Panc1 (cell line): ENCODE measurements around the gene IL17RB. TPM values are rescaled to one million over a fixed set of nuclear protein-coding genes. Genes with fewer than 3 reads are reported as not detected.

Experiments
- ATAC-seq: fragments of 200-7000 bp; cut with Tn5 transposase; 2 replicates; pipeline ENCODE4 v1.9.1; 2020; ENCODE audit warnings: mild to moderate bottlenecking, moderate library complexity
- BruUV-seq: library from RNA; stranded (reverse); fragments of 400-500 nt; replicated peaks from 2 replicates; lab custom pipeline; 2021; lab: Mats Ljungman, UMichigan
- CTCF ChIA-PET: fragments of 300-600 bp; sonication (Branson Sonifier 250); formaldehyde crosslinking; loops from one replicate; lab custom pipeline; 2022; ENCODE audit warnings: antibody characterized with exemption; lab: Charles Lee
- POLR2A ChIA-PET: fragments of 300-600 bp; sonication (Branson Sonifier 250); formaldehyde crosslinking; loops from one replicate; lab custom pipeline; 2022; ENCODE audit warnings: antibody characterized with exemption; lab: Charles Lee
- DNase-seq: peaks from one replicate; pipeline ENCODE4 v3.0.0-alpha.2; 2010; ENCODE audit warnings: low read depth, low spot score
- H3K27ac ChIP-seq: 2 replicates; pipeline ENCODE4 v1.5.1; 2011; ENCODE audit warnings: mild to moderate bottlenecking, low read length, inconsistent platforms
- H3K27me3 ChIP-seq: fragments of 200-500 bp; sonication (Bioruptor generic); 2 replicates; pipeline ENCODE4 v1.6.0; 2014; ENCODE audit warnings: low read length, inconsistent platforms; ENCODE audit not compliant: control insufficient read depth, insufficient read depth
- H3K36me3 ChIP-seq: fragments of 200-500 bp; sonication (Bioruptor generic); 2 replicates; pipeline ENCODE4 v1.5.1; 2014; ENCODE audit warnings: inconsistent platforms, mild to moderate bottlenecking, low read length, moderate library complexity; ENCODE audit not compliant: control insufficient read depth, insufficient read depth
- H3K4me1 ChIP-seq: 2 replicates; pipeline ENCODE4 v1.5.1; 2011; ENCODE audit warnings: inconsistent platforms, mild to moderate bottlenecking, low read length, moderate library complexity; ENCODE audit not compliant: control insufficient read depth, insufficient read depth
- H3K4me3 ChIP-seq, 2 experiments: 2 replicates each; pipeline ENCODE4 v1.5.1; 2011 to 2012; ENCODE audit warnings: low read depth in 2 of 2, low read length in 2 of 2, mild to moderate bottlenecking in 2 of 2, inconsistent platforms in 1 of 2, moderate library complexity in 1 of 2
- H3K9me3 ChIP-seq: fragments of 200-500 bp; sonication (Bioruptor generic); 2 replicates; pipeline ENCODE4 v1.5.1; 2014; ENCODE audit warnings: low read depth, mild to moderate bottlenecking, inconsistent platforms, low read length, moderate library complexity; ENCODE audit not compliant: control insufficient read depth, insufficient read depth
- POLR2AphosphoS5 ChIP-seq: IDR thresholded peaks from 2 replicates; pipeline ENCODE4 v1.6.1; 2012; ENCODE audit warnings: mild to moderate bottlenecking, low read depth, low read length, moderate library complexity
- SIN3A ChIP-seq: IDR thresholded peaks from 2 replicates; pipeline ENCODE4 v1.6.1; 2012; ENCODE audit warnings: low read depth, mild to moderate bottlenecking, low read length, moderate library complexity, borderline replicate concordance; ENCODE audit not compliant: insufficient read depth
- TCF7L2 ChIP-seq: IDR thresholded peaks from 2 replicates; pipeline ENCODE4 v1.6.1; 2011; ENCODE audit warnings: mild to moderate bottlenecking, low read depth, low read length, inconsistent platforms
- in situ Hi-C: cut with HindIII; loops from 2 replicates; pipeline ENCODE4 v1.10.0; 2016; ENCODE audit warnings: low sequenced_read_pairs, low pct_unique_long_range_greater_than_20kb
- intact Hi-C: fragments of 100-400 bp; cut with micrococcal nuclease; formaldehyde crosslinking; loops from one replicate; pipeline ENCODE4 v1.10.0; 2022; ENCODE audit not compliant: unreplicated experiment
- total RNA-seq: library from RNA; stranded (reverse); gene quantifications from one replicate; pipeline ENCODE4 v1.2.1, GENCODE V29; 2021; ENCODE audit not compliant: unreplicated experiment
- TF ChIP-seq, protein P1 (sequence below): fragments of 450-650 bp; IDR thresholded peaks from 2 replicates; pipeline ENCODE4 v1.5.1; 2017; ENCODE audit warnings: mild to moderate bottlenecking
- TF ChIP-seq, protein P2 (sequence below), 2 experiments: IDR thresholded peaks; 2 replicates each; pipeline ENCODE4 v1.6.1; 2011 to 2012; ENCODE audit warnings: low read depth in 2 of 2, control low read depth in 1 of 2, low read length in 1 of 2, mild to moderate bottlenecking in 1 of 2, moderate library complexity in 1 of 2; ENCODE audit not compliant: insufficient read depth in 1 of 2

Gene IL17RB
- total RNA-seq, 1 experiment from 2014 or later: 15.9 TPM

DNA sequence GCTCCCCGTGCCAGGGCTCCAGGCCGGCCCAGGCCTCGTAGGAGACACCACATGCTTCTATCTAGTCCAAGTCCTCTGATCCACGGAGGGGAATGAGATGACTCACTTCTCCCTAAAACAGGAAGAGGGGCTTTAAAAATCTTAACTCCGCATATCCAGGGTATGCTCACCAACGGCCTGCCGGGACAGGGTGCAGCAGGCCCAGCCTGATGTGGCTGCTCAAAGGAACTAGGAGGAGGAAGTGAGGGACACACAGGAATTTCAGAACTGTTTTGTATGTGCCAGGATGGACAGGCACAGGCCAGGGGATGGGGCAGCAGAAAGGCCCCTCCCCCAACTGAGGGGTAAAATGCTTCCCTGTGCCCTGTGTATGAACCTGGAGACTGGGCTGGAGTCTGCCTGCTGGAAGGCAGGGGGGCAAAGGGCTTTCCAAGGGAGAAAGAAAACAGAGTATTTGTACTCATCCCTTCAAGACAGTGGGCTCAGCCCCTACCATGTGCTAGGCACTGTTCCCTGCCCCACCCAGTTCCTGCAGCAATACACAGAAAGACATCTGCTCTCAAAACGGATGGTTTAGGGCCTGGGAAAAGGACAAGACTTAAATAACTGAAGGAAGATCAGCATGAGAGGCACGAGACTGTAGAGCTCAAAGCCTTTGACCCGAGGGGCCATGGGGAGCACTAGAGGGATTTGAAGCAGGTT lies 22.3 kb upstream of the IL17RB start:
- H3K4me1 ChIP-seq: no peaks in the 10 kb centered on the region
- DNase-seq (no peak), ATAC-seq (peak; percentile 19; the same call in 1 of the 2 replicates)
- BruUV-seq: no TSS peak
- no peaks in the 10 kb centered on the region for H3K27me3 ChIP-seq
- no peak overlapping the region for H3K4me3 ChIP-seq
- ChIA-PET POLR2A (no interaction called here), CTCF (no interaction called here)
- in situ Hi-C loops: no loop called here
- no peaks in the 10 kb centered on the region for H3K36me3 ChIP-seq
- H3K9me3 ChIP-seq: no peaks in the 10 kb centered on the region
- intact Hi-C loops: no loop called here
- H3K27ac ChIP-seq: no peak overlapping the region
- no peak for TF ChIP-seq SIN3A
- TF ChIP-seq TCF7L2: no peak
- TF ChIP-seq, protein P1, sequence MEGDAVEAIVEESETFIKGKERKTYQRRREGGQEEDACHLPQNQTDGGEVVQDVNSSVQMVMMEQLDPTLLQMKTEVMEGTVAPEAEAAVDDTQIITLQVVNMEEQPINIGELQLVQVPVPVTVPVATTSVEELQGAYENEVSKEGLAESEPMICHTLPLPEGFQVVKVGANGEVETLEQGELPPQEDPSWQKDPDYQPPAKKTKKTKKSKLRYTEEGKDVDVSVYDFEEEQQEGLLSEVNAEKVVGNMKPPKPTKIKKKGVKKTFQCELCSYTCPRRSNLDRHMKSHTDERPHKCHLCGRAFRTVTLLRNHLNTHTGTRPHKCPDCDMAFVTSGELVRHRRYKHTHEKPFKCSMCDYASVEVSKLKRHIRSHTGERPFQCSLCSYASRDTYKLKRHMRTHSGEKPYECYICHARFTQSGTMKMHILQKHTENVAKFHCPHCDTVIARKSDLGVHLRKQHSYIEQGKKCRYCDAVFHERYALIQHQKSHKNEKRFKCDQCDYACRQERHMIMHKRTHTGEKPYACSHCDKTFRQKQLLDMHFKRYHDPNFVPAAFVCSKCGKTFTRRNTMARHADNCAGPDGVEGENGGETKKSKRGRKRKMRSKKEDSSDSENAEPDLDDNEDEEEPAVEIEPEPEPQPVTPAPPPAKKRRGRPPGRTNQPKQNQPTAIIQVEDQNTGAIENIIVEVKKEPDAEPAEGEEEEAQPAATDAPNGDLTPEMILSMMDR: no peak
- TF ChIP-seq, protein P2, sequence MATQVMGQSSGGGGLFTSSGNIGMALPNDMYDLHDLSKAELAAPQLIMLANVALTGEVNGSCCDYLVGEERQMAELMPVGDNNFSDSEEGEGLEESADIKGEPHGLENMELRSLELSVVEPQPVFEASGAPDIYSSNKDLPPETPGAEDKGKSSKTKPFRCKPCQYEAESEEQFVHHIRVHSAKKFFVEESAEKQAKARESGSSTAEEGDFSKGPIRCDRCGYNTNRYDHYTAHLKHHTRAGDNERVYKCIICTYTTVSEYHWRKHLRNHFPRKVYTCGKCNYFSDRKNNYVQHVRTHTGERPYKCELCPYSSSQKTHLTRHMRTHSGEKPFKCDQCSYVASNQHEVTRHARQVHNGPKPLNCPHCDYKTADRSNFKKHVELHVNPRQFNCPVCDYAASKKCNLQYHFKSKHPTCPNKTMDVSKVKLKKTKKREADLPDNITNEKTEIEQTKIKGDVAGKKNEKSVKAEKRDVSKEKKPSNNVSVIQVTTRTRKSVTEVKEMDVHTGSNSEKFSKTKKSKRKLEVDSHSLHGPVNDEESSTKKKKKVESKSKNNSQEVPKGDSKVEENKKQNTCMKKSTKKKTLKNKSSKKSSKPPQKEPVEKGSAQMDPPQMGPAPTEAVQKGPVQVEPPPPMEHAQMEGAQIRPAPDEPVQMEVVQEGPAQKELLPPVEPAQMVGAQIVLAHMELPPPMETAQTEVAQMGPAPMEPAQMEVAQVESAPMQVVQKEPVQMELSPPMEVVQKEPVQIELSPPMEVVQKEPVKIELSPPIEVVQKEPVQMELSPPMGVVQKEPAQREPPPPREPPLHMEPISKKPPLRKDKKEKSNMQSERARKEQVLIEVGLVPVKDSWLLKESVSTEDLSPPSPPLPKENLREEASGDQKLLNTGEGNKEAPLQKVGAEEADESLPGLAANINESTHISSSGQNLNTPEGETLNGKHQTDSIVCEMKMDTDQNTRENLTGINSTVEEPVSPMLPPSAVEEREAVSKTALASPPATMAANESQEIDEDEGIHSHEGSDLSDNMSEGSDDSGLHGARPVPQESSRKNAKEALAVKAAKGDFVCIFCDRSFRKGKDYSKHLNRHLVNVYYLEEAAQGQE (IDR thresholded peaks at IDR 0.05; ENCODE audit: insufficient read depth in 1 of 2, low read depth in 2 of 2, low read length in 1 of 2): no peak
- no peak for TF ChIP-seq POLR2AphosphoS5

DNA sequence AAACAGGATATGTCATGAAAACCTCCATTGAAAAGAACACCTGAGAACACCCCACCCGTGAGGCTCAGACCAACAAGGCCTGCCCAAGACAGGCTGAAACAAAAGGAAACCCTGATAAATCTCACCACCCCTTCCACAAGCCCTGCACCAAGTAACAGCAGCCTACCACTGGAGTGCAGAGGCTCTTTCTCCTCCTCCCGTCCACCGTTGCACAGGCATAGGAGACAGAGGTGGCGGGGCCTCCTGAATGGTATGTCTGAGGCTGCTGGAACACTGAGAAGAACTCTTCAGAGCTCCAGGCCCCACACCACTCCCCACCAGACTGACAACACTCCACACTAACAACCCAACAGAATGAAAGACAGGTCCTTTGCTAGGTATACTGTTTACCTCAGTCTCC lies 21.6 kb upstream of the IL17RB start:
- no TSS peak for BruUV-seq
- CTCF ChIA-PET: no interaction called here
- in situ Hi-C loops: no loop called here

DNA sequence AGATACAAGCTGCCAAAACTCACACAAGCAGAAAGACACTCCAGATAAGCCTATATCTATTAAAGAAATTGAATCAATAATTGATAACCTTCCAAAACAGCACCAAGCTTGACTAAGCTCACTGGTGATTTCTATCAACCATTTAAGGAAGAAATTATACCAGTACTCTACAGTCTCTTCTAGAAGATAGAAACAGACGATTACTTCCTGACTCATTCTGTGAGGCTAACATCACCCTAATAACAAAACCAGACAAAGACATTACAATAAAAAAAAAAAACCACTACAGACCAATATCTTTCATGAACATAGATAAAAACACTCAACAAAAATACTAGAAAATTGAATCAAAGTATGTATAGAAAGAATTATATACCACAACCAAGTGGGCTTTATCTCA lies 20.3 kb upstream of the IL17RB start:
- Histone ChIP-seq H3K27me3 (no peaks in the 10 kb centered on the region), H3K27ac (no peak overlapping the region), H3K36me3 (no peaks in the 10 kb centered on the region), H3K9me3 (no peaks in the 10 kb centered on the region), H3K4me1 (no peaks in the 10 kb centered on the region), H3K4me3 (no peak overlapping the region)
- in situ Hi-C loops: no loop called here
- no TSS peak for BruUV-seq
- POLR2A ChIA-PET: no interaction called here
- TF ChIP-seq, protein P1: no peak
- TF ChIP-seq SIN3A: no peak
- DNase-seq (no peak), ATAC-seq (no peak)
- CTCF ChIA-PET: no interaction called here
- intact Hi-C loops: no loop called here

More for the DNA sequence above, 21.6 kb upstream of the IL17RB start:
- no peaks in the 10 kb centered on the region for H3K36me3 ChIP-seq
- intact Hi-C loops: no loop called here
- H3K27ac ChIP-seq: no peak overlapping the region
- POLR2A ChIA-PET: no interaction called here
- ATAC-seq (no peak), DNase-seq (no peak)
- no peaks in the 10 kb centered on the region for H3K27me3 ChIP-seq
- H3K4me1 ChIP-seq: no peaks in the 10 kb centered on the region
- H3K9me3 ChIP-seq: no peaks in the 10 kb centered on the region
- TF ChIP-seq TCF7L2 (no peak), POLR2AphosphoS5 (no peak), SIN3A (no peak)
- no peak overlapping the region for H3K4me3 ChIP-seq
